Fibroblast of villous mesenchyme (primary cell): ENCODE measurements around the gene OGA. TPM values are rescaled to one million over a fixed set of nuclear protein-coding genes. Genes with fewer than 3 reads are reported as not detected.

Experiments
- DNase-seq: peaks from one replicate; pipeline ENCODE4 v3.0.0-alpha.2; 2010; ENCODE audit warnings: low read depth
- H3K4me3 ChIP-seq: 2 replicates; pipeline ENCODE4 v1.5.1; 2011; ENCODE audit warnings: low read depth, mild to moderate bottlenecking, low read length
- total RNA-seq: library from RNA; depleted of rRNA; stranded (reverse); fragments of >200 nt; gene quantifications from 2 replicates; pipeline ENCODE4 v1.2.3, GENCODE V29; 2012
- TF ChIP-seq, protein P1 (sequence below): IDR thresholded peaks from 2 replicates; pipeline ENCODE4 v1.5.1; 2012; ENCODE audit warnings: low read depth, mild to moderate bottlenecking, low read length; ENCODE audit not compliant: insufficient read depth

Gene OGA
- total RNA-seq, 1 donor: 80.3 TPM

DNA sequence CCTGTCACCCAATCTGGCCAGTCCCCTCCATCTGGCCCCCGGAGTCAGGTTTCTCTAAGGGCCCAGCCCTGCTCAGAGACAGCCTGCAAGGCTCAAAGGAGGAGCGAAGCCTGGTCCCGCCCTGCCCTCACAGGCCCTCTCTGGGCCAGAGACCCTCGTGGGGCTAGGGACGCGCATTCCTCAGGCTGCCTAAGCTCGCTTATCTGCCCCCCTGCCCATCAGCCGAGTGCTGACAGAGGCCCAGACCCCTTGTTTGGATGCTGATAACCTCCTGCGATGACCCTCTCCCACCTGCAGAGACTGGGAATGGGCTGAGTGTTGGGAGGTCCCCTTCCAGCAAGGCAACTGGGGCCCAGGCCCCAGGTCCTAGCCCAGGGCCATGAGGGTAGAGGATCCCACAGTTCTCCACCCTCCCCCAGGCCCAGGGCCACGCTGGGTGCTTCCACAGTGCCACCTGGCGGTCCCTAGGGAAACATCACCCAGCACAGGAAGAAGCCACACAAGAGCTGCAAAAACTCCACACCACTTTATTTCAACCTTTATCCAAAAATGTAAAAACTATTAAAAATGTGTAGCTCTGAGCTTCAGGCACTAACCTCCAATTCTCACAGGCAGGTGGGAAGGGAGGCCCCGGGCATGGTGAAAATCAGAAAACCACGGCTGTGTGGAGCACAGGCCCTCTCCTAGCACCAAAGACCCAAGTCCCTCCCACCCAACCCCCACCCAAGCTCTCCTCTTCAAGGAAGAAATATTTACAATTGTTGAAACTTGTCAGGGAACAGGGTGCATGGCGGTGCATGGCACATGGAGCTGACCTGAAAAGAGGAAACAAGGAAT, 37.2 kb downstream of the OGA start:
- H3K4me3 ChIP-seq: no peak overlapping the region
- TF ChIP-seq, protein P1, sequence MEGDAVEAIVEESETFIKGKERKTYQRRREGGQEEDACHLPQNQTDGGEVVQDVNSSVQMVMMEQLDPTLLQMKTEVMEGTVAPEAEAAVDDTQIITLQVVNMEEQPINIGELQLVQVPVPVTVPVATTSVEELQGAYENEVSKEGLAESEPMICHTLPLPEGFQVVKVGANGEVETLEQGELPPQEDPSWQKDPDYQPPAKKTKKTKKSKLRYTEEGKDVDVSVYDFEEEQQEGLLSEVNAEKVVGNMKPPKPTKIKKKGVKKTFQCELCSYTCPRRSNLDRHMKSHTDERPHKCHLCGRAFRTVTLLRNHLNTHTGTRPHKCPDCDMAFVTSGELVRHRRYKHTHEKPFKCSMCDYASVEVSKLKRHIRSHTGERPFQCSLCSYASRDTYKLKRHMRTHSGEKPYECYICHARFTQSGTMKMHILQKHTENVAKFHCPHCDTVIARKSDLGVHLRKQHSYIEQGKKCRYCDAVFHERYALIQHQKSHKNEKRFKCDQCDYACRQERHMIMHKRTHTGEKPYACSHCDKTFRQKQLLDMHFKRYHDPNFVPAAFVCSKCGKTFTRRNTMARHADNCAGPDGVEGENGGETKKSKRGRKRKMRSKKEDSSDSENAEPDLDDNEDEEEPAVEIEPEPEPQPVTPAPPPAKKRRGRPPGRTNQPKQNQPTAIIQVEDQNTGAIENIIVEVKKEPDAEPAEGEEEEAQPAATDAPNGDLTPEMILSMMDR: peak; percentile 94
- peak; percentile 55 for DNase-seq

DNA sequence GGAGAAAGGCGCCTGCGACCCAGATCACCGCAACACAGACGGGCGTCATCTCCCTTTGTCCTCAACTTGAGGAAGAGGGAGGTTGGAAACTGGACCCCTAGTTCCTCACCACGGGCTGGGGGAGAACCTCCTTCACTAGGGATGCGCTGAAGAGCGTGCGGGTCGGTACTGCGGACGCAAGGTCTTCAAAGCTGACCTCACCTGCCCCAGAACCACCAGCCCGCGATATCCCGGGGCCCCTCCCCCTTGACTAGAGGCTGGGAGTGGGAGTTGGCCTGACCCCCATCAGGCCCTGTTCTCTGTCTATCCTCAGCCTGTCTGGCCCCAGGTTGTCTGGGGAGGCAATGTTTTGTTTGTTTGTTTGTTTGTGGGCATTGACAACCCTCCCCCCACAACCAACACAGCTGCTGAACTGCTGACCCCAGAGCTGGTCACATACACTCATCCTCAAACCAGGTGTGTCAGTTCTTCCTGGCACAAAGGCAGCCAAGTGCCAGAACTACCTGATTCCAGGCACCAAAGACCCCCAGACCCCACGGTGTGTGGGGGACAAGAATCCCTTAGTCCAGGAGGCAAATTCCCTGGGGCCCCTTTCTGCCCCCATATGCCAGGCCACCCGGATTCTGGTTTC, 37.9 kb downstream of the OGA start:
- TF ChIP-seq, protein P1: no peak
- no peak for DNase-seq
- H3K4me3 ChIP-seq: peak overlapping the region; percentile 37

DNA sequence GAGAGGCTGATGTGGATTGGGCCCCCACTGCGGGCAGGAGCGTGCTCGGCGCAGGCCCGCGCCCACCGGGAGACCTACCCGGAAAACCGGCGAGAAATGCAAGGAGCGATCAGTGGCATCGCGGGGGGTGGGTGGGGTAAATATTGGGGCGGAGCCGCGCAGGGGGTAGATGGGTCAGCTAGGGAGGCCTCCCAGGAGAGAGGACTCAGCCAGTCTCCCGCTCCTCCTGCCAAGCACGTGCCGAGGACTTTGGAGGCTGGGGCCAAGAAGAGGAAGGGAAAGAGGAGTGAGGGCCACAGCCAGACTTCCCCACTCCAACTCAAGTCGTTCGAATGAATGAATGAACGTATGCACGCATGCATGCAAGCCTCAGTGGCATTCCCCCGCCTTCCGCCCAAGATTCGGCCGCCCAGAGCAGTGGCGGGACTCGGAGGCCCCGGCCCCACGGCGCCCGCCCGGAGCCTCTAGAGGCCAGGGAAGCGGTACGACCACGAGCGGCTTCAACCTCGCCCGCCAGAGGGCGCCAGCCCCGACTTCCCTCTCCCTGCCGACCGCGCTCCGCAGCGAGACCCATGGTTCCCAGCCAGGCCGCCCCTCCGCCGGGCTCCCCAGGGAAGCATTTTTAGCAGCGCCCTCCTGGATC, 38.6 kb downstream of the OGA start:
- TF ChIP-seq, protein P1: peak; percentile 83
- peak overlapping the region; percentile 46 for H3K4me3 ChIP-seq
- DNase-seq: peak; percentile 62

DNA sequence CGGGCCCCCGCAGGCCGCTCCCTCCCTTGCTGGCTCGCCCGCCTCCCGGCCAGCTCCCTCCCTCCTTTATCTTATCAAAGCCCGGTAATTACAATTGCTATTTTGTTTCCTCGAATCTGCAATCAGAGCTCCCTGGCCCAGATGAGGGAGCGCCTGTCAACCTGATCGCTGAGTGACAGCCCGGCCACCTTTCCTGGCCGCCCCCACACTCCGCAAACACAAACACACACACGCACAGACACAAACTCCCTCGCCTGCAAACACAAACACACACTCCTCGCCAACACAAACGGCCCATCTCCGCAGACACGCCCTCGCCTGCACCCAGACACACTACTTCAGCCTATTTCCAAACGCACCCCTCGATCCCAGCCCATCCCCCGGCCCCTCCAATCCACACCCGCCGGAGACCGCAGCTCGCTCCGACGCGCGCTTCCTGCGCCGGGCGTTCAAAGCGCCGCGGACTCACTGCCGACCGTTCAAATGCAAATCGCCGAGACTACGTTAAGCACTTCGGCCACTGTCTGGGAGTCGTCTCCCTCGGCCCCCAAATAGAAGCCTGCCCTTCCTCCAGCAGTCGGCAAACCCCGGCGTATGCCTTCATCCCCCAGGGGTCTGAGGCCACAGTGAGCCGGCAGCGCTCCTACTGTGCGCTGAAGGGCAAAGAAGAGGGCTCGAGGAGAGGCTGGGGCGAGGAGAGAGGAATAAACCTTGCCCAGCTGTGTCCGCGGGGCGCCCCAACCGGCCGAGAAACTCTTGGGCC, 39.3 kb downstream of the OGA start:
- H3K4me3 ChIP-seq: peak overlapping the region; percentile 46
- peak; percentile 45 for DNase-seq
- TF ChIP-seq, protein P1: no peak

DNA sequence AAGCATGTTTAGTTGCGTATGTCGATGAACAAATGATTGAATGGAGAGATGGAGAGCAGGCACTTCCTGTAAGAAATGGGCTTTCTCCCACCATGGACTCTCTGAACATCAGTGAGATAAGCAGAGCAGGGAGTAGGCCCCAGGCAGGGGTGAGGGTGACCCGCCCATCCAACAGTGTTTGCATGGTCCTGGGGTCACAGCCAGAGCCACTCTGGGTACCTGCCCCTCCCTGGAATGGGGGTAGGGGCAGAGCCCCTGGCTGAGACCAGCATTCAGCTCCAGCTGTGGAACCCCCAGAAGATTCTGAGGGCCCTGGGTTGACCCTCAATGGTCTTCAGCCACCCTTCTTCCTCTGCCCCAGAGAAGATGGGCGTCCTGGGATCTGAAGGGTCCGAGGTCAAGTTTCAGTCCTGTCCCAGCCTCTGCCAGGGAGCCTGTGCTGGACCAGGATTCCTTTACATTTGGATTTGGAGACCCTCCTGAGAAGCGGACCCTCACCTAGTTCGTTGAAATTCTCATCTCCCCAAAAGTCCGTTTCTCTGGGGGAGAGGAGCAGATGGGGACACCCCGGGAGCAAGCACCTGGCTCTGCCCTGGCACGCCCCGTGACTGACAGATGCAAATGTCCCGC, 40.0 kb downstream of the OGA start:
- no peak for DNase-seq

More for the DNA sequence above, 40.0 kb downstream of the OGA start:
- no peak overlapping the region for H3K4me3 ChIP-seq
- TF ChIP-seq, protein P1: no peak
